ENCODE data around the gene SLC28A3. TPM values are rescaled to one million over a fixed set of nuclear protein-coding genes. Genes with fewer than 3 reads are reported as not detected.

The SLC28A3 gene
- total RNA-seq, 2 donors from 2014 or later: 0.09 to 2.8 TPM

- peaks cover 5 to 12% of the 10 kb centered on the region in 2 donors for H3K9me3 Mint-ChIP-seq
- H3K27ac Mint-ChIP-seq: no peak overlapping the region
- DNase-seq (ENCODE audit: low spot score in 2 of 2) (no peak), ATAC-seq (no peak)
- peaks cover 6 to 9% of the 10 kb centered on the region in 2 donors for H3K36me3 Mint-ChIP-seq
Observed at GRCh38 chr9:84235511-84235910, 105.0 kb downstream of the SLC28A3 start.

GRCh38 chr9:84230355-84231145, 110.0 kb downstream of the SLC28A3 start:
- Mint-ChIP-seq H3K27ac (no peak overlapping the region), H3K36me3 (no peaks in the 10 kb centered on the region), H3K9me3 (no peaks in the 10 kb centered on the region)
- DNase-seq (ENCODE audit: low spot score in 2 of 2) (no peak), ATAC-seq (no peak)

- no peak for ATAC-seq
- Mint-ChIP-seq H3K36me3 (no peaks in the 10 kb centered on the region), H3K27ac (no peak overlapping the region), H3K9me3 (no peaks in the 10 kb centered on the region)
- no peak for DNase-seq (ENCODE audit: low spot score in 2 of 2)
Observed at GRCh38 chr9:84229191-84229590, 111.4 kb downstream of the SLC28A3 start.

- H3K27ac Mint-ChIP-seq: no peak overlapping the region
- ATAC-seq: no peak
- H3K36me3 Mint-ChIP-seq: no peaks in the 10 kb centered on the region
- no peaks in the 10 kb centered on the region for H3K9me3 Mint-ChIP-seq
- no peak for DNase-seq (ENCODE audit: low spot score in 2 of 2)
Observed at GRCh38 chr9:84228130-84228720, 112.3 kb downstream of the SLC28A3 start.

GRCh38 chr9:84226126-84226525, 114.4 kb downstream of the SLC28A3 start:
- no peak for ATAC-seq
- Mint-ChIP-seq H3K9me3 (peaks cover 0 to 3% of the 10 kb centered on the region in 2 donors), H3K27ac (no peak overlapping the region), H3K36me3 (no peaks in the 10 kb centered on the region)
- DNase-seq (ENCODE audit: low spot score in 2 of 2): no peak

Data from activated naive CD4-positive, alpha-beta T cell treated with anti-CD3 and anti-CD28 coated beads, Interleukin-2, amount 50 U/mL, for 72 hours (primary cell).